CD1c-positive myeloid dendritic cell (primary cell): ENCODE measurements around the gene C4orf50.

Experiments used
- DNase-seq: peaks from one replicate; pipeline ENCODE4 v3.0.0-alpha.2; 2016; ENCODE audit errors: extremely low spot score

The C4orf50 gene

GRCh38 chr4:5921101-5921980 is 96.9 kb downstream of the C4orf50 start:
- DNase-seq, result no peak

- DNase-seq, result no peak
Observed at GRCh38 chr4:5919571-5919970, 98.7 kb downstream of the C4orf50 start.

DNA sequence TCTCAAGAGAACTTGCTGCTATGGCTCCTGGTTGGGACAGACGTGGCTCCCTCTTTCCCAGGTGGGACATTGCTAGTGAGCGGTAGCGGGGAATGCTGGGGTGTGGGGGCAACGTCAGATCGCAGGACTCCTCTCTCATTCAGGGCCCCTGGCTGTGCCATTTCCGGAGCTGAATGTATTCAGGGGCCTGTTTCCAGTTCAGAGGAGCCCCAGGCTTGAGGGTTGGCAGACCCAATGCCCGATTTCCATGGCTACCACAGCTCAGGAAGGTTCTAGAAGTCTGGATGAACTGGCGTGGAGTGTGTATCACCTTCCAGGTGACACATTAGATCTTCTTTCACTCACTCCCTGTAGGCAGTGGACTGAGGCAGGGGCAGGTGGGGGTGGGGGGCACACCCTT is 99.2 kb downstream of the C4orf50 start:
- DNase-seq, result no peak

GRCh38 chr4:5918331-5918985 is 99.8 kb downstream of the C4orf50 start:
- DNase-seq, result no peak

GRCh38 chr4:5917672-5918071 is 100.6 kb downstream of the C4orf50 start:
- DNase-seq, result no peak

- no peak for DNase-seq
Observed at GRCh38 chr4:5916229-5916628, 102.0 kb downstream of the C4orf50 start.

GRCh38 chr4:5913454-5913853 is 104.8 kb downstream of the C4orf50 start:
- no peak for DNase-seq

DNA sequence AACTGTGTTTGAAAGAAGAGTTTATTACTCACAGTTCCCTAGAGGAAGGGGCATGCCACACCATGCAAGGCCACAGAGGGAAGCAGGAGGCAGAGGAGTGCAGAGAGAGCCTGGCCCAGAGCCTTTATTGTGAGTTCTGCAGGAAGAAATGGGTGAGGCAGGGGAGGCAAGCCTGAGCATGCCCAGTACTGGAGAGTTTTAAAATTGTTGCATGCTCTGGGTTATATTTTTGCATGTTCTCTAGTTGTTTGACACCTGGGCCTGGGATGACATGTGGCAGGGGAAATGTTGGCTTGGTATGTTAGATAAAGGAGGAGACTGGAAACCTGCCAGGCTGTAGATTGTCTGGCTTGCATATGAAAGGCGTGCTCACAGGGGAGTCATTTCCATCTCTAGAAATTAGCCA is 105.6 kb downstream of the C4orf50 start:
- no peak for DNase-seq

GRCh38 chr4:5908876-5909427 is 109.3 kb downstream of the C4orf50 start:
- DNase-seq, result no peak

DNA sequence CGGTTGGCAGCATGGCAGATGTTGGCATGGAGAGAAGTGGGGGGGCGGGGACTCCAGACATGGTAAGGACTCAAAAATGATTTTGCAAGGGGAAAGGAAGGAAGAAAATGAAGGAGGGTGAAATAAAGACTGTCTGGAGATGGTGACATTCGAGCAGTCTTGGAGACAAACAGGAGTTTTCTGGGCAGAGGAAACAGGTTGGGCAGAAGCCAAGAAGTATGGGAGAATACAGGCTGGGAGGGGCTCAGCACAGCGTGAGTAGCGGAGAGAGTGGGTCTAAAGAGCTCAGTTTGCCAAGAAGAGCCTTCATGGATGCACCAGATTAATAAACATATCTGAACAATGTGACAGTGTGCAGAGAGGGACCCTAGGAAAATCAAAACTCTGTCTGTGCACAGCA is 112.0 kb downstream of the C4orf50 start:
- DNase-seq, result no peak

- DNase-seq, result no peak
Observed at GRCh38 chr4:5905714-5906113, 112.5 kb downstream of the C4orf50 start.

- no peak for DNase-seq
Observed at GRCh38 chr4:5900844-5901243, 117.4 kb downstream of the C4orf50 start.

DNA sequence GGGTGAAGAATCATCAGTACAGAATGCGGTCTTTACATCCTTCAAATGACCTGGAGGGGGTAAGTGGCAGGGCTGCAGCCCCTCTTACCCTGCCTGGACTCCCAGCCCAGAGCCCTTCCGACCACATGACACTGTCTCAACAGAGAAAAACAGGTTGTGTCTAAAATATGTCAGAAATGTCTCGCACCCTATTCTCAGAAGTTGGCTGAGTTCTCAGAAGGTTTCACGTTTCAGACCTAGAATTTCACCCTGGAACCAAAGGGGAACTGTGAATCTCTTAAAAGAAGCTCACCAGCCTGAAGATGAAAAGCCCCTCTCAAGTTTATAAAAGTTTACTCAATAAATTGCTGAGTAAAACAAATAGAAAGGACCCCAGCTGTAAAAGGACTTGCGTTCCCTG is 118.3 kb downstream of the C4orf50 start:
- DNase-seq, result no peak

GRCh38 chr4:5899396-5899795 is 118.8 kb downstream of the C4orf50 start:
- DNase-seq, result no peak

DNA sequence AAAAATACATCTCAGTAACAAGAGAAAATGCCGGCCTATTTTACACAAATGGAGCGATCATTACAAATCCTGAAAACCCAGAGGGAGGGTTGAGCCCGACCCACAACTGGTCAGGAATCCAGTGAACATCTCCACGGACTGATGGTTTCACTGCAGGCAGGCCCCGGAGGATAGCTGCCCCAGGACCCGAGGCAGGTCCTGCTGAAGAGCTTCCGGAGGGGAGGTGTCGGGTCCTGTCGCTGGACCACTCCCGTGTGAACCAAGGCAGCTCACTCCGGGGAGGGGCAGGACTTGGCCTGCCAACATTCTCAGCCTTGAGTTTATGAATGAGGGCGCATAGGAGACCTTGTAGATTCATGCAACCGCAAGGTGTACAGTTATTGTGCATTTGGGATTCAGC is 120.6 kb downstream of the C4orf50 start:
- DNase-seq, result no peak

DNA sequence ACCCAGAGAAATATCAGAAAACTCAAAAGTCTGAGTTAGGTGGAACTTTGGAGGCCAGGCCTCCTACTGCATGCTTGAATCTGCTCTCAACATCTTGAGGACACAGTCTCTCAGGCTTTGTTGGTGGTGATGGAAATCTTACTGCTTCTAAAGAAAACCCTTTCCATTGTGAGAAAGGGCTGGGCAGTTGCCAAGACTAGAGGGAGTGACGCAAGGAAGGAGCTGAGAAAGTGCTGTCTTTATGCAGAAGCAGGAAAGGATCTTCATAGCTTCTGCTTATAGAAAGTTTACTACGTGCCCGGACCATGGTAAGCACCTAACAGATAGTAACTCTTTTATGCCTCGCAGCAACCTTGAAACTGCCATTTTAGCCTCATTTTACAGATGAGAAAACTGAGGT is 122.9 kb downstream of the C4orf50 start:
- no peak for DNase-seq

- no peak for DNase-seq
Observed at GRCh38 chr4:5894266-5894665, 124.0 kb downstream of the C4orf50 start.

- no peak for DNase-seq
Observed at GRCh38 chr4:5893591-5893990, 124.6 kb downstream of the C4orf50 start.

GRCh38 chr4:5893004-5893580 is 125.1 kb downstream of the C4orf50 start, which contains the start of gene CRMP1:
TSS of gene CRMP1 (minus strand) at chr4:5893086. CDS start at chr4:5892969, 117 bp downstream.
- no peak for DNase-seq

- no peak for DNase-seq
Observed at GRCh38 chr4:5892323-5893003, 125.8 kb downstream of the C4orf50 start.

- DNase-seq, result no peak
Observed at GRCh38 chr4:5891563-5892322, 126.5 kb downstream of the C4orf50 start.
